ENCODE results near the gene PXDC1.
"Not testable (repeated sequence)": the region's sequence is repeated elsewhere in the genome, so short reads cannot be mapped to it uniquely, and the experiment has no call there.

Gene PXDC1

DNA sequence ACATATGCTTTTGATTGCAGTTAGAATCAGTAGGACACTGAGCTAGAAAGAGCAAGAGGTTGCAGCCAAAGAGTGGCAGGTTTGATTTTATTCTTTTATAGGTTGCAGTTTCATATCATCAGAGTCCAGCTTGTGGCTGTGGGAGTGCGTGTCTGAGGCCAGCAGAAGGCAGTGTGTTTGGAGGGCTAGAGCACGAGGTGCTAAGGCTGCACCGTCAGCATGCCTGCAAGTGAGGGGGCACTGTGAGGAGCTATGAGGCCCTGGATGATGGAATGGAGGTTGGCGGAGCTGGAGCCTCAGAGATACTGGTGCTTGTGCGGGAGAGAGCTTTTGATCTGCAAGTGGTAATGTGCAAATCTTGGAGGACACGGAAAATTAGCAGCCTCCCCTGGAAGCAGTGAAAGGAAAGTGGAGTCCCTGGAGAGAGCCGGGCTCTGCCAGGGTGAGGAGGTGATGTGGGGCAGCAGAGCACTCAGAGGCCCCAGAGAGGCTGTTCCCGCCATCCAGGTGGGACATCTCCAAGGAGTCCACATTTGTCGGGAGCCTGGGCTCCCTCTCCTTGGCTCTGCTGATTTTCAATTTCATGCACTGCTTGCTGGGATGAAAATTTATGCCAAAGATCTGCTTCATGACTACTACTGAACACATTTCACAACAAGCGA, 43.6 kb downstream of the PXDC1 start:
- no peak for DNase-seq

DNA sequence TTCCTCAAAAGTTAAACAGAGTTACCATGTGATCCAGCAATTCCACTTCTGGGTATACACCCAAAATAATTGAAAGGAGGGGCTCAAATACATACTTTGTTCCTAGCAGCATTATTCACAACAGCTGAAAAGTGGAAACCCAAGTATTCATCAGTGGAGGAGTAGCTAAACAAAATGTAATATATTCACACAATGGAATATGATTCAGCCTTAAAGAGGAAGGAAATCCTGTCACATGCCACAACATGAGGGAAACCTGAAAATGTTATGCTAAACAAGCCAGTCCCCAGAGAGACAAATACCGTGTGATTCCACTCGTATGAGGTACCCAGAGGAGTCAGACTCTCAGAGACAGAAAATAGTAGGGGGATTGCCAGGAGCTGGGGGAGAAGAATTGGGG, 44.5 kb downstream of the PXDC1 start:
- no peak for DNase-seq

DNA sequence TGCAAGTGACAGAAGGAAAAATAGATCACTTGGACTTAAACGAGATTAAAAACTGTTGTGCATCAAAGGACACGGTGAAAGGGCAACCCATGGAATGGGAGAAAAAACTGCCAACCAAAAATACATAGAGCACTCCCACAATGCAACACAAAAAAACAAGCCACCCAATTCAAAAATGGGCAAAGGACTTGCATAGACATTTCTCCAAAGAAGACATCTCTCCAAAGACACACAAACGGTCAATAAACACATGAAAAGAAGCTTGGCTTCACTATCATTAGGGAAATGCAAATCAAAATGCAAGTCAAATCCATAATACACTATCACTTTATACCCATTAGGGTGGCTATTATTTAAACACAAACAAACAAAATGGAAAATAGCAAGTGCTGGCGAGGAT, 45.0 kb downstream of the PXDC1 start:
- DNase-seq = no peak

DNA sequence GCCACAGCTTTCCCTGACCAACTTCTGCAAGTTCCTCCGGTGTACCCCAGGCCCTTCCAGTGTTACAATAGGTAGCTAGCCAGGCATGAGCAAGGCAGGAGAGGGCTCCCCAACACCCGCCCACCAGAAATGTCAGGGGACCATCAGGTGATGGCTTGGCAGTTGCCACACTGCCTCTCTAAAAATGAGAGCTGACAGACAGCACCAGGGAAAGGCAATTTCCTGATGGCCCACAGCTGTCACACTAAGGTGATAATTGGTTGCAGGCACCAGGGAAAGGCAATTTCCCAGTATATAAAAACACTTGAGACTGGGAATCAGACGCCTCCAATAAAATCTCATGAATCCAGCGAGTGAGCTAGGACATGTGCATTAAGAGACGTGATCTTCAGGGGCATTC, 49.9 kb downstream of the PXDC1 start:
- DNase-seq = peak; percentile 18

DNA sequence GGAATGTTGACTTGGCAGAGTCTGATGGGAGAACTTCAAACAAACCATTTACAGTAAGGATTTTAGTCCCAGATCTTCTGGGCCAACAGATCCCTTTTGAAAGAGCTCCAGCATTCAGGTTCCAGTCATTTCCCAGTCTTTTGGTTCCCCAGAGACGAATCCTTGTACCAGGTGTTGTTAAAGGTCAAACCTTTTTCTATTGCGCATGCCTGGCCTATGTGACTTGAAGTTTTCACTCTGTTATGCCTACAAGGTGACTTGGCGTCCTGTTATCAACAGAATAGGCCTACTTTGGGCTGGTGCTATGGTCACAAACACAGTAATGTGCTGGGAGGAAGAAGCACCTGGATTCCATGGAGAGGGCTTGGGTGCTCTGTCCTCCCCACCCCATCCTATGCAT, 52.3 kb downstream of the PXDC1 start:
- DNase-seq = no peak

DNA sequence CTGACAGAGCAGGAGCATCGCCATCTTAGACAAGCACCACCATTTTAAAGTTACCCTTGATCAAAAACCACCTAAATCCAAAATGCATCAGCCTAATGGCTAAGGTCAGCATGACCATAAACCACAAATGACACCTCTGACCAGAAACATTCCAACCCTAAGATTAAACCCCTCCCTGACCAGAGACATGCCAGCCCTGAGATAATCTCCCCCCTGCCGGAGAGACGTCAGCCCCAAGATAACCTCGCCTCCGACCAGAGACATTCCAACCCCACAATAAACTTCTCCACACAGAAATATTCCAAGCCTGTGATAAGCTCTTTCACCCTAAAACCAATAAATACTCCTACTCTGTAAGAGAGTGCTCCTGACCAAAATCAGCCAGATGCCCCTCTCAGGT, 53.5 kb downstream of the PXDC1 start:
- DNase-seq = no peak

DNA sequence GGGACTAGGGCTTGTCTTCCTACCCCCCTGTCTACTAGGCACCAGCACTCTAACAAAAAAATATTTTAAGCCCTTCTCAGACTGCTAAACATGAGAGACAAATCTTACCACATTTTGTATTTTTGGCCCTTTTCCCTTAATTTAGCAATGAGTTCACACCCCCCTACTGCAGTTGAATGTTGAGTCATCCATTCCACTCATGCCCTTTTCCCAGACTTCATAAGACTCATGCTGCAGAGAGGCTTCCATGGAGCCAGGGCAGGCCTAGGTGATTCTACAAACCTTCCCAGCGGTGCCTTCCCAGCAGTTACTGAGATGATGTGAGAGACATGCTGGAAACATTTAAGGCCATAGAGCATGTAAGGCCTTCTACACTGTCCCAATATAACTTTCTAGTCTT, 53.9 kb downstream of the PXDC1 start:
- no peak for DNase-seq

DNA sequence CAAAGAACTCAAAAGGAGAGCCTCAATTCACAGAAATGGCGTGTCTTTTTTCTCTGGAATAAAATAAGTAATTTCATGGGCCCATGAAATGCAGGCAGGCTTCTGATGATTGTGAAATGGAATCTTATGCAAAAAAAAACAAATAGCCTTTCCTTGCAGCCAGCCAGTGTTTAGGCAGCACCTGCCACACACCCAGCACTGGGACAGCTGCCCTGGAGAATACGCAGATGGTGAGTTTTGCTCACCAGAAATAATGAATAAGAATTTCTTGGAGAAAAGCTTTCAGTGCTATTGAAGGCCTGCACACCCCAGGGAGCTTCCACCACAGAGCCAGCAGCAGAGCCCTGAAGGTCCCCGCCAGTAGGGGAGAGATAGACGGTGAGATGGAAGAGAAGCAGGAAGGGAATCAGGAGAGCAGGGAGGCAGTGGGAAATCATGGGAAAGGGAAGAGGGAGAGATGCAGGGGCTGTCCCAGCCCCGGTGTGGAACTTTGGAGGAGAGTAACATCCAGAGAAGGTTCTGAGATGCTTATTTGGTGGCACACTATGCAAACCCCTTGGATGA, 54.9 kb downstream of the PXDC1 start:
- no peak for DNase-seq

DNA sequence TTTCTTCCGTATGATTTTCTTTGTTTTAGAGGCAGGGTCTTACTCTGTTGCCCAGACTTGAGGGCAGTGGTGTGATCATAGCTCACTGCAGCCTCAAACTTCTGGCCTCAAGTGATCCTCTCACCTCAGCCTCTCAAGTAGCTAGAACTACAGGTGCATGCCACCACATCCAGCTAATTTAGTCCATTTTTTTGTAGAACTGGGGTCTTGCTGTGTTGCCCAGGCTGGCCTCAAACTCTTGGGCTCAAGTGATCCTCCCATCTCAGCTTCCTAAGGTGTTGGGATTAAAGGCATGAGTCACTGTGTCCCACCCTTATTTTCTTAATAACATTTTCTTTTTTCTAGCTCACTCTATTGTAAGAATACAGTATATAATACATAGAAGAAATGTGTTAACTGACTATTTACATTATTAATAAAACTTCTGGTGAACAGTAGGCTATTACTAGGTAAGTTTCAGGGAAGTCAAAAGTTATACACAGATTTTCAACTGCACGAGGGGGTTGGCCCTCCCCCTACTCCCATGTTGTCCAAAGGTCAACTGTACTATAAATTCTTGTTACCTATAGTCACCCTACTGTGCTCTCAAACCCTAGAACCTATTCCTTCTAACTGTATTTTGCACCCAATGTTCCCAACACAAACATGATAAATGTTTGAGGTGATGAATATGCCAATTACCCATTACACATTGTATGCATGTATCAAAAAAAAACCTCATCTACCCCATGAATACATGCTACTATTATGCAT, 56.3 kb downstream of the PXDC1 start:
- no peak for DNase-seq

DNA sequence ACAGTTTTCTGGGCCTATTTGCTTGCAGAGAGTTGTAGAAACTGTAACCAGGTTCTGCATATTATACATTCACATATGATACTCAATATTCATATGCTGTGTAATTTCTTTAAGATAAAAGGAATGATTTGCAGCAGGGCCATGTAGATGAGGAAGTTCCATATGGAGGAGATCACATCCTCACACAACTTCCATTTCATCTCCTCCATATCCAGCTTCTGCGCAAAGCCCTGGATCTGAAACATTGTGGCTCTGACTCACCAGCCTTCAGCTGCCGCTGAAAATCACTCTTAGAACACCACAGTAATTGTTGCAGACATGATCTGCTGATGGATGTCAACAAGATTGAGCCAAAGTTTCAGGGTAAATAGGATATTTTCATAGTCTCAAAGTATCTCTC, 57.7 kb downstream of the PXDC1 start:
- DNase-seq = no peak

DNA sequence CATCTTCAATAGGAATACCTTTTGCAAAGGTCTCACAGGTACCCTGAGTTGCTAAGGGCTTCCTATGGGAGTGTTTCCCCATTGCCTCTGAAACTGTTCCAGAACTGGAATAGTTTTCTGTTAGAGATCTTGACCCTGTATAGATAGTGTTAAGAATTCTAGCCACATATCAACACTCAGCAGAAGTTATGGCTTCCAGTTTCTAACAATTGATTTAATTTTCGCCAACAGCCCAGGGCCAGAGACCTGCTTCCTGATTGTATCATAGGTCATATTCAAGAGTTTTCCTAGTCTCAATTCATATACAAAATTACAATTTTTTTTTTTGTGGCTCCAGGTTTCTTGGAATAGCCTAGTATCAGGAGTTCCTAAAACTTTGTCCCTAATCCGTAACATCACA, 61.0 kb downstream of the PXDC1 start:
- DNase-seq = no peak

DNA sequence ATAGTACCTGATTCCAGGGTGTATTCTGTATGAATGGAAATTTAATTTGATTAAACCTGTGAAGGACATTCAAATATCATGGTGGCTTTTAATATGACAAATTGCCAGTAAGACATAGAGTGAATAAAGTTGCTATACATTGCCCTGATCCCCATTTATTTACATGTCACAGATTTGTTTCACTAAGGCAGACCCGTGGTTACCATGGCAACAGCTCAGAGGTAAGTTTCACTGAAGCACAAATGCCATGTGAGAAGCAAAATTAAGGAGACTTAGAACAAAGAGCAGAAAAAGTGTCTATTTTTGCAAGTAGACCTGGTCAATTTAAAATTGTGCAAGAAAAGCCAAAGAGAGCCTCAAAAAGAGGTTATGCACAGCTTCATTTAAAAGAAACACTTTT, 63.7 kb downstream of the PXDC1 start:
- no peak for DNase-seq

DNA sequence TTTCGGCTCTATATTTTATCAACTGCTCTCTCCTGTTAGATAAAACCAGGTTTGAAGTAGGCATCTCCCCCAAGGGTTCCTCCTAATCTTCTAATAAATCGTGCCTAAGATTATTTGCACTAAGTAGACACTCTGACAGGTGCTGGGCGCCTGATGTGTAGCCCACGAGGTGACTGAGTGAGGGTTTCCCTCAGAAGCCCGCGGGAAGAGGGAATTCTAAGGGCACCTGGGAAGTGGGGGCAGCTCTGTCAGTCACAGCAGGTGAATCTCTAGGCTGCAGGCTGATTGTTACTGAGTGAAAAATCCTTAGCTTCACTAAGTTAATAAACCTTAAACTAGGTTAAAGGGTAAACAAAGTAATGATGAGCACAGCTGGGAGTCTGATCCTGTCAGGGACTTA, 68.2 kb downstream of the PXDC1 start:
- no peak for DNase-seq

DNA sequence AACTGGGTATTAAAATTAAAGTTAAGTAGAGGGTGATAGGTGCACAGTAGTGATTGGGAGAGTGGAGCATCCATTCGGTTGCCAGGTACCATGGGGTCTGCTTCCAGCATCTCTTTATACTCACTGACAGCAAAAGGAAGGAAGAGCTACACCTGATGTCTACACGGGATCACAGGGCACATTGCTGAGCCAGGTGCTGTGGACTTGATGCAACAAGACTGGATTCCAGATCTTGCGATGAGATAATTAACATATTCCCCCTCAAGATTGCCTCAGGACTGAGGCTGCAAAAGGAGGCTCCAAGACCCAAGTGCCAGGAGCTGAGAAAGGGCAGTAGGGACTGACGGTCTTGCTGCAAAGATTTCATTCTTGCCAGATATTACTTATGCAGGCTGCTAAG, 72.6 kb downstream of the PXDC1 start:
- DNase-seq = no peak

DNA sequence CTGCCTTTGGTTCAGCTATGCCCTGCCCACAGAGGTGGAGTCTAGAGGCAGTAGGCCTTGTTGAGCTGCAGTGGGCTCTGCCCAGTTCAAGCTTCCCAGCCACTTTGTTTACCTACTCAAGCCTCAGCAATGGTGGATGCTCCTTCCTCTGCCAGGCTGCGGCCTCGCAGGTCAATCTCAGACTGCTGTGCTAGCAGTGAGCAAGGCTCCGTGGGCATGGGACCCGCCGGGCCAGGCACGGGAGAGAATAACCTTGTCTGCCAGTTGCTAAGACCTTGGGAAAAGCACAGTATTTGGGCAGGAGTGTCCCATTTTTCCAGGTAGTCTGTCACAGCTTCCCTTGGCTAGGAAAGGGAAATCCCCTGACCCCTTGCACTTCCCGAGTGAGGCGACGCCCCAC, 73.8 kb downstream of the PXDC1 start:
- not testable (repeated sequence) for DNase-seq

DNA sequence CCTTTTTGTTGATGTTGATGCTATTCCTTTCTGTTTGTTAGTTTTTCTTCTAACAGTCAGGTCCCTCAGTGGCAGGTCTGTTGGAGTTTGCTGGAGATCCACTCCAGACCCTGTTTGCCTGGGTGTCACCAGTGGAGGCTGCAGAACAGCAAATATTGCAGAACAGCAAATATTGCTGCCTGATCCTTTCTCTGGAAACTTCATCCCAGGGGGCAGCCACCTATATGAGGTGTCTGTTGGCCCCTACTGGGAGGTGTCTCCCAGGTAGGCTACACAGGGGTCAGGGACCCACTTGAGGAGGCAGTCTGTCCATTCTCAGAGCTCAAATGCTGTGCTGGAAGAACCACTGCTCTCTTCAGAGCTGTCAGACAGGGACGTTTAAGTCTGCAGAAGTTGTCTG, 74.2 kb downstream of the PXDC1 start:
- not testable (repeated sequence) for DNase-seq
